GM23338 (cell line): Measurements from ENCODE around the gene NCKAP5.

ENCODE experiments used
- CREB1 ChIP-seq: fragments of 250-450 bp; sonication (Bioruptor Pico); IDR thresholded peaks from 2 replicates; pipeline ENCODE4 v1.5.0; 2020; ENCODE audit warnings: low read depth, mild to moderate bottlenecking, moderate library complexity
- CTCF ChIP-seq, 2 experiments: fragments of 200-600 bp in 1 of 2; sonication (generic) in 1 of 2; conservative IDR thresholded peaks; 2 replicates each; pipeline versions ENCODE4 v1.5.1 to v1.6.1; 2016 to 2017; ENCODE audit warnings: antibody characterized with exemption in 2 of 2, low read depth in 2 of 2, mild to moderate bottlenecking in 2 of 2, moderate library complexity in 1 of 2
- EZH2 ChIP-seq: fragments of 200-600 bp; sonication (generic); IDR thresholded peaks from one replicate; pipeline ENCODE4 v1.8.0; 2017; ENCODE audit warnings: antibody characterized with exemption, mild to moderate bottlenecking, low read depth; ENCODE audit not compliant: unreplicated experiment
- EZH2phosphoT487 ChIP-seq: fragments of 200-600 bp; sonication (generic); IDR thresholded peaks from one replicate; pipeline ENCODE4 v1.8.1; 2018; ENCODE audit warnings: antibody characterized with exemption; ENCODE audit not compliant: unreplicated experiment
- JUNB ChIP-seq: IDR thresholded peaks from one replicate; pipeline ENCODE4 v1.6.1; 2016; ENCODE audit warnings: antibody characterized with exemption; ENCODE audit not compliant: unreplicated experiment
- POLR2AphosphoS5 ChIP-seq: IDR thresholded peaks from 2 replicates; pipeline ENCODE4 v1.6.1; 2016; ENCODE audit warnings: antibody characterized with exemption, low read depth
- ZNF331 ChIP-seq: fragments of 250-450 bp; sonication (Bioruptor Pico); IDR thresholded peaks from 2 replicates; pipeline ENCODE4 v1.5.0; 2020; ENCODE audit warnings: low read depth, mild to moderate bottlenecking, moderate library complexity
- TF ChIP-seq, protein P1 (sequence below): IDR thresholded peaks from one replicate; pipeline ENCODE4 v1.6.1; 2018; ENCODE audit warnings: antibody characterized with exemption; ENCODE audit not compliant: unreplicated experiment
- TF ChIP-seq, protein P2 (sequence below): IDR thresholded peaks from 2 replicates; pipeline ENCODE4 v1.6.1; 2016; ENCODE audit warnings: antibody characterized with exemption

GRCh38 chr2:133512121-133512520, 56.1 kb downstream of the NCKAP5 start:
- TF ChIP-seq CTCF (conservative IDR thresholded peaks at IDR 0.05; ENCODE audit: low read depth in 2 of 2) (no peak), EZH2 (no peak), JUNB (no peak), EZH2phosphoT487 (no peak), POLR2AphosphoS5 (no peak), ZNF331 (CRISPR knock-in tag) (no peak), CREB1 (CRISPR knock-in tag) (no peak)
- TF ChIP-seq, protein P1, sequence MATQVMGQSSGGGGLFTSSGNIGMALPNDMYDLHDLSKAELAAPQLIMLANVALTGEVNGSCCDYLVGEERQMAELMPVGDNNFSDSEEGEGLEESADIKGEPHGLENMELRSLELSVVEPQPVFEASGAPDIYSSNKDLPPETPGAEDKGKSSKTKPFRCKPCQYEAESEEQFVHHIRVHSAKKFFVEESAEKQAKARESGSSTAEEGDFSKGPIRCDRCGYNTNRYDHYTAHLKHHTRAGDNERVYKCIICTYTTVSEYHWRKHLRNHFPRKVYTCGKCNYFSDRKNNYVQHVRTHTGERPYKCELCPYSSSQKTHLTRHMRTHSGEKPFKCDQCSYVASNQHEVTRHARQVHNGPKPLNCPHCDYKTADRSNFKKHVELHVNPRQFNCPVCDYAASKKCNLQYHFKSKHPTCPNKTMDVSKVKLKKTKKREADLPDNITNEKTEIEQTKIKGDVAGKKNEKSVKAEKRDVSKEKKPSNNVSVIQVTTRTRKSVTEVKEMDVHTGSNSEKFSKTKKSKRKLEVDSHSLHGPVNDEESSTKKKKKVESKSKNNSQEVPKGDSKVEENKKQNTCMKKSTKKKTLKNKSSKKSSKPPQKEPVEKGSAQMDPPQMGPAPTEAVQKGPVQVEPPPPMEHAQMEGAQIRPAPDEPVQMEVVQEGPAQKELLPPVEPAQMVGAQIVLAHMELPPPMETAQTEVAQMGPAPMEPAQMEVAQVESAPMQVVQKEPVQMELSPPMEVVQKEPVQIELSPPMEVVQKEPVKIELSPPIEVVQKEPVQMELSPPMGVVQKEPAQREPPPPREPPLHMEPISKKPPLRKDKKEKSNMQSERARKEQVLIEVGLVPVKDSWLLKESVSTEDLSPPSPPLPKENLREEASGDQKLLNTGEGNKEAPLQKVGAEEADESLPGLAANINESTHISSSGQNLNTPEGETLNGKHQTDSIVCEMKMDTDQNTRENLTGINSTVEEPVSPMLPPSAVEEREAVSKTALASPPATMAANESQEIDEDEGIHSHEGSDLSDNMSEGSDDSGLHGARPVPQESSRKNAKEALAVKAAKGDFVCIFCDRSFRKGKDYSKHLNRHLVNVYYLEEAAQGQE = no peak
- TF ChIP-seq, protein P2, sequence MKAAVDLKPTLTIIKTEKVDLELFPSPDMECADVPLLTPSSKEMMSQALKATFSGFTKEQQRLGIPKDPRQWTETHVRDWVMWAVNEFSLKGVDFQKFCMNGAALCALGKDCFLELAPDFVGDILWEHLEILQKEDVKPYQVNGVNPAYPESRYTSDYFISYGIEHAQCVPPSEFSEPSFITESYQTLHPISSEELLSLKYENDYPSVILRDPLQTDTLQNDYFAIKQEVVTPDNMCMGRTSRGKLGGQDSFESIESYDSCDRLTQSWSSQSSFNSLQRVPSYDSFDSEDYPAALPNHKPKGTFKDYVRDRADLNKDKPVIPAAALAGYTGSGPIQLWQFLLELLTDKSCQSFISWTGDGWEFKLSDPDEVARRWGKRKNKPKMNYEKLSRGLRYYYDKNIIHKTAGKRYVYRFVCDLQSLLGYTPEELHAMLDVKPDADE = no peak
